Cardiac septum (tissue), 1 donor: ENCODE data around the gene NAA15. TPM values are rescaled to one million over a fixed set of nuclear protein-coding genes. Genes with fewer than 3 reads are reported as not detected.
"Not testable (repeated sequence)": the region's sequence is repeated elsewhere in the genome, so short reads cannot be mapped to it uniquely, and the experiment has no call there.

Experiments
- DNase-seq: peaks from one replicate; pipeline ENCODE4 v3.0.0-alpha.2; 2020; ENCODE audit warnings: low spot score
- intact Hi-C: fragments of 100-400 bp; cut with DNase I; formaldehyde crosslinking; loops from one replicate; pipeline ENCODE4 v1.14.0; 2022
- total RNA-seq: library from RNA; stranded (reverse); fragmentation: NEBNext Ultra II Directional; extraction: Animal tissue kit (Norgen Biotek cat#: 25700); gene quantifications from one replicate; pipeline ENCODE4 v1.2.1, GENCODE V29; 2021
- donor health status: DM: no; HTN: no; CAD: no.

The NAA15 gene
- total RNA-seq, 1 donor from 2014 or later, result 37.9 TPM

DNA sequence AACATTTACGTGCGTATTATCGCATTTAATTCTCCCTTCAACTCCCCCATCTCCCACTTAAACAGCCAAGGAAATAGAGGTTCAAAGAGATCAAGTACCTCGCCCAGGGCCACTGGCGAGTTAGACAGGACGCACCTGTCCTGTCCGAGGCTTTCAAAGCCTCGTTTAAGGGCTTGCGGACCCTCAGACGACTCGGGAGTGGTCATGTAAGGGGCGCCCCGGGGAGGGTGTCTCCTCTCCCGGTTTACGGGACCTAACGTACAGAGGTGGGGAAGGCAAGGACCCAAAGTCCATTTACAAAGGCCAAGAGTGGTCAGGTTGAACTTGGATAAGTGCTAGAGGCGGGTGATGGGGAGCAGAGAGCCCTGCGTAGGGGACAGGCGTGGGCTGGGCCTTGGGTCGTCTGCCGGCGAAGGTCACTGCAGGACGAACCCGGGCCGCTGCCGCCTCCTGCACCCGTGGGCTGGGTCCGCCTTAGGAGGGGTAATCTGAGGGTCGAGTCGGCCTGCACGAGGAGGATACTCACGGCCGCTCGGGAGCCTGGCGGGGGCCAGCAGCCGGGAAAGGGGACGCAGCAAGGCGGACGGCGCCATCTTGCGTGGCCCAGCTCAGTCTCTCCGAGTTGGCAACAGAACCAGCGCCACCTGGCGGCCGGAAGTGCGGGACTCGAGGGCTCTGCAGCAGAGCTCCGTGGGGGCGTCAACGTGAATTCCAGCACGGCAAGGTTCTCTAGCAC, 5.9 kb upstream of the NAA15 start:
- peak; percentile 99 for DNase-seq
- intact Hi-C loops, result loop anchor here (1.0 to 5.0 kb wide), 4 partner anchors 68 to 263 kb away; no protein-coding TSS in a partner anchor

DNA sequence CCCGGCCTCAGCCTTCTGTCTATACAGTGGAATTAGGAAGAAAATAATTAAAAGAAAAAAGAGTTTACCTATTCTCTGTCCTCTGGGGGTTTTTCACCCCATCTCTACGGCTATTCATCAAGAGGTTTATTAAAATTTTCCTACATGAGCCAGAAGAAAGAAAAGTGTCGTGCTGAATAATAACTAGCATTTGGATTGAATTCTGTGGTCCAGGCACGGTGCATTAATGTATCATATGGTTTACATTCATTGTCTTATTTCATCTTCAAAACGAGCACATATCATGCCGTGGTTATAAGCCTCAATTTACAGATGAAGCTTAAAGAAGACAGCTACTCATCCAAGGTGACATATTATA, 5.4 kb upstream of the NAA15 start:
- intact Hi-C loops, result loop anchor here (1.0 to 5.0 kb wide), 4 partner anchors 69 to 264 kb away; no protein-coding TSS in a partner anchor
- DNase-seq, result no peak

DNA sequence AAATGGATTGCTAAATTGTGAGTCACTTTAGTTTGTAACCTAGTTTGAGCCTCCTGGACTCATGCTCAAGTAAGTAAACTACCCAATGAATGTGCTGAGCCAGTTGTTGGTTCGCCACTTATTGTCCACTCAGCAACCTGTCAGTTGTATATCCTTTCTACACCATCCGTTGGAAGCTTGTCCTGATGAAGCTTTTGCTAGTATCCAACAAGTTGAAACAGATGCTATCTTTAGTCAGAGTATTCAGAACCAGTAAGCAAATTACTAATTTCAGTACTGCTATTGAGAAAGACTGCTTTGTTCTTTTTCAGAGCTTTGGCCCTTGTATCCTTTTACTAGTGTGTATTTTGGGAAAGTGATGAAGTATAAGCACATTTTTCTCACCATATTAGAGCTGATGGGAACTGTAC, 4.3 kb upstream of the NAA15 start:
- no peak for DNase-seq
- intact Hi-C loops, result loop anchor here (5.0 kb wide), 3 partner anchors 70 to 265 kb away; no protein-coding TSS in a partner anchor

DNA sequence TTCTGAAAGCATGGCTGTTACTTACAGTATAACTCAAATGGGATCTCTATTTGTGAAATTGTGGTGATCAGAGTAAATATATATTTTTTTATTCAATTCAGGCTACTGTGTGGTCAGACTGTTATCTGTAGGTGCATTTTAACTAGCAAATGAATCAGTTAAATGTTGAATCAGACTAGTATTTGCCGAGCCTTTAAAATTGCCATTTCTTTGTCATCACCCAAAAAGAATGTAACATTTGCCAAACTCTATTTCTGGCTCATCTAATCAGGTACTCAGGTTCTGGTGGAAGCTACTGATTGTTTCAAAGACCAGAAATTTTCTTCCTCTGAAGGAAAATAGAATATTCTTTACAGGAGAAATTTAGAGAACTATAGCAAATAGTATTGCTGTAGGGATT, 1.8 kb upstream of the NAA15 start:
- no peak for DNase-seq
- intact Hi-C loops, result loop anchor here (5.0 kb wide), 3 partner anchors 72 to 267 kb away; no protein-coding TSS in a partner anchor

DNA sequence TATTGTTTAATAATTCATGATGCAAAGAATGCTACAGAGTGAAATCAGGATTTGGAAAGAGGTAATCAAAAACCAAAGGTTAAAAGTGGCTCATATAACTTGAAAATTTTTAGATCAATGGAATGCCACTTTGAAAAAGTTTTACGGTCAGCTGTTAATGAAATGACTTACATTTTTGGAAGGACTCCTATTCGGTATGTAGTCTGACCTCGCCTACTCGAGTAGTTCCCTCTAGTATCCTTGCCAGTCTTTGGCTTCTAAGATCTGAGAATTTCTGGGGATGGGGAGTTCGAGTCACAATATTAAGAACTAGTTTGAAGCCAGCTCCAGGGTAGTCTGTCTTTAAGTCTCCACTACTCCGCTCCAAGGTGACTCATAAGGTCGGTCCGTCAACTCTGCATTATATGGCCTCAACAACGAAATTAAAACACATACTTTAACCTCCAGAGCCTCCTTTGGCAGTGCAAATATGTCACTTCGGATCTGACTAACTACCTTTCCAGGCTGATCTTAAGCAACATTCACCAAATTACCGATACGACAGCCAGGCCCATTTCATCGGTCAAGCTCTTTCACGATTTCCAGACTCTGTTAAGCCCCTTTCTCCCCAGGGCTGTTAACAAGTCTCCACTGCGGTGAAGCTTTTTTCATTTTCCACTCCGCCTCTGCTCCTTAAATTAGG, 733 bp upstream of the NAA15 start:
- intact Hi-C loops, result loop anchor here (2.0 to 5.0 kb wide), 4 partner anchors 124 to 257 kb away; partner anchors contain the start of genes ELF2, RAB33B and SETD7
- DNase-seq, result no peak

DNA sequence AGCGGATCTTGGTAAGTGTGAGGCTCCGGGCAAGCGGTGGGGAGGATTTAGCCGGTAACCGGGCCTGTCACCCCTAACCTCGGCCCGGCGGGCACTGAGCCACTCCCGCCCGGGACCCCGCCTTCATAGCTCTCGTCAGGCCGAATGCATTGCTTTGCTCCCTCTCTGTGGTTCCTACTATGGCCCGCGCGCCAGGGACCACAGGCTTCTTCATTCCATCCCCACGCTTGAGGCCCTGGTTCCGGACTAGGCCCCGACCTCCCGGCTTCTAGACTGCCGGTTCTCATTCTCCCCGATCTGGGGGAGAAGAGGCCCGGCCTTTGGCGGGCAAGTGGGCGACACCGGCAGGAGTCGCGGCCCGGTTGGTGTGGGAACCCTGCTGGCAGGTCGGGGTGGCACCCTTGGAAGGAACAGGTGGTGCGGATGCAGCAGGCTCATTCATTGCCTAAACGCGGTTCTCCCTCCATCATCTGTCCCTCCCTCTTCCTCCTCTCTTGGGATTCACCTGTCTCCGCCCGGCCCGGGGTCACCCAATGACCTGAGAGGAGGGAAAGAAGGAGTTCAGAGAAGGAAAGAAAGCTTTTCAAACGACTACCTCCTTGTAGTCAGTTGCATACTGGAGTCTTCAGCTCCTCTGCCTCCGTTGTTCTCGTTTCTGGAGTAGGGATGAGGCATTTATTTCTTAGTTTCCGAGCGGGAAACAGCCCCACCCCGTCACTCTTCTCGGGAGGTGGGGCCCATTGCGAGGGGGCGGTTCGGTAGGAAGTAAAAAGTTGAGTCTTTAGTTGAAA, 711 bp downstream of the NAA15 start, which contains the start of gene NDUFC1:
Gene NDUFC1 (minus strand): TSS at position 657 of the 791 bp plus-strand sequence. CDS start 6,679 bp downstream, outside the sequence.
- intact Hi-C loops, result loop anchor here (2.0 to 5.0 kb wide), 4 partner anchors 125 to 255 kb away; partner anchors contain the start of genes ELF2, RAB33B and SETD7
- no peak for DNase-seq

DNA sequence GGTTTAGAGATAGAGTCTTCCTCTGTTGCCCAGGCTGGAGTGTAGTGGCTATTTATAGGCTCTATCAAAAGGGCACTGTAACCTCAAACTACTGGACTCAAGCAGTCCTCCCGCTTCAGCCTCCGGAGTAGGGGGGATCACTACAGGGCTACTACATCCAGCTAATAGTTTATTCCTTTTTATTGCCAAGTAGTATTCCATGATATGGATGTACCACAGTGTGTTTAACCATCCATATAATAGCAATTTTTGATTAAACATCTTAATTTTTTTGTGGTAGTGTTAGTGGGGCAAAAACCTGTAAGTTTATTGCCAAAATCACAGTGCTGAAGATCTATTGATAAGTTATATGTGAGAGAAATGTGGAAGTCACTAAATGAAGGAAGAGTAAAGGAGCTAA, 3.6 kb downstream of the NAA15 start:
- intact Hi-C loops, result loop anchor here (5.0 kb wide), 2 partner anchors 147 to 252 kb away; partner anchors contain the start of genes RAB33B and SETD7
- DNase-seq, result no peak

DNA sequence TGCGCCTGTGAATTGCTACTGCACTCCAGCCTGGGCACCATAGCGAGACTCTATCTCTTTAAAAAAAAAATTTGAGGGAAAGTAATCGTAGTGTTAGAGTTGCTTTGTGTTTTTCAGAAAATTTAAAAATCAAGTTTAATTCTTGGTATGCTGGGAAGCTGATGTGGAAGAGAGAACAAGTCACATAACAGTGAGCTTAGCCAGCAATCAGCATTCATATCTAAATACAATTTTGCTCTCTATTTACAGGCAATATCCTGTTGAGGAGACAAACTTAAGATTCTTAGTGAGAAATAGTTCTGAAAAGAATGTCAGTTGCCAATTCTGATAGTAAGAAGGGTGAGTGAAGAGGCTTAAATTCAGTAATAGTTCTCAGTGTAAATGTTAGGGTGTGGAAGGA, 10.6 kb downstream of the NAA15 start:
- DNase-seq, result no peak
- intact Hi-C loops, result no loop called here

DNA sequence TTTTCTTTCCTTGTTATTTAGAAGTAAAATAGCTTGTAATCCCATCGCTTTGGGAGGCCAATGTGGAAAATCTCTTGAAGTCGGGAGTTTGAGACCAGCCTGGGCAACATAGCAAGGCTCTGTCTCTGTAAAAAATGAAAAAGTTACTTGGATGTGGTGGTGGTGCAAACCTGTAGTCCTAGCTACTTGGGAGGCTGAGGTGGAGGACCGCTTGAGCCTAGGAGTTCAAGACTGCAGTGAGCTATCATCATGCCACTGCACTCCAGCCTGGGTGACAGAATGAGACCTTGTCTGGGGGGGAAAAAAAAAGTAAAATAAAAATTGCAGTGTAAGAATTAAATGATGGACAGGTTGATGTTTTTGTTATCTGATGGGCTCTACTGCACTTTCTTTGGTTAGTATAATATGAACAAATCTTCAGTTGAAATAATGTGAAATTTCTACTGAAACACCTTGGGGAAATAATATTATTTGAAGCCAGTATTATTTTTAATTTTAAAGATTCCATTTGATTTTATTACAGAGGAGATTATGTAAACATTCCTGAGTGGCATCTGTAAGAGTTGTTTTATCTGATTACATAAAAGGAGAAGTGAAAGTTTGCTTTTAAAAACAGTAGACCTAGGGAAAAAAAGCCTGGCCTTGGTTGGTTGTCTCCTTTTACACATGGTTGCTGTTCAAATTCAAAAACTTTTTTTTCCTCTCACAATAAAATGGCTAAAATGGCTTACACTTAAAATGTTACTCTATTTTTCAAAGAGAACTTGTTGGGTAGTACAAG, 11.4 kb downstream of the NAA15 start:
- intact Hi-C loops, result no loop called here
- DNase-seq, result no peak

DNA sequence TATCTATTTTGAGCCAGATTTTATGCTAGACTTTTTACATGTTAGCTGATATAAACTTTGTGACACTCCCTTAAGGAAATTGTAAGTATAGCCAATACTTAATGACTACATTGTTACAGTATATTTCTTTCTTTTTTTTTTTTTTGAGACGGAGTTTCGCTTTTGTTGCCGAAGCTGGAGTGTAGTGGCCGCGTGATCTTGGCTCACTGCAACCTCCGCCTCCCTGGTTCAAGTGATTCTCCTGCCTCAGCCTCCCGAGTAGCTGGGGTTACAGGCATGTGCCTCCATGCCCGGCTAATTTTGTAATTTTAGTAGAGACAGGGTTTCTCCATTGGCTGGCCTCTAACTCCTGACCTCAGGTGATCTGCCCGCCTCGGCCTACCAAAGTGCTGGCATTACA, 12.1 kb downstream of the NAA15 start:
- DNase-seq, intact Hi-C loops: not testable (repeated sequence)

DNA sequence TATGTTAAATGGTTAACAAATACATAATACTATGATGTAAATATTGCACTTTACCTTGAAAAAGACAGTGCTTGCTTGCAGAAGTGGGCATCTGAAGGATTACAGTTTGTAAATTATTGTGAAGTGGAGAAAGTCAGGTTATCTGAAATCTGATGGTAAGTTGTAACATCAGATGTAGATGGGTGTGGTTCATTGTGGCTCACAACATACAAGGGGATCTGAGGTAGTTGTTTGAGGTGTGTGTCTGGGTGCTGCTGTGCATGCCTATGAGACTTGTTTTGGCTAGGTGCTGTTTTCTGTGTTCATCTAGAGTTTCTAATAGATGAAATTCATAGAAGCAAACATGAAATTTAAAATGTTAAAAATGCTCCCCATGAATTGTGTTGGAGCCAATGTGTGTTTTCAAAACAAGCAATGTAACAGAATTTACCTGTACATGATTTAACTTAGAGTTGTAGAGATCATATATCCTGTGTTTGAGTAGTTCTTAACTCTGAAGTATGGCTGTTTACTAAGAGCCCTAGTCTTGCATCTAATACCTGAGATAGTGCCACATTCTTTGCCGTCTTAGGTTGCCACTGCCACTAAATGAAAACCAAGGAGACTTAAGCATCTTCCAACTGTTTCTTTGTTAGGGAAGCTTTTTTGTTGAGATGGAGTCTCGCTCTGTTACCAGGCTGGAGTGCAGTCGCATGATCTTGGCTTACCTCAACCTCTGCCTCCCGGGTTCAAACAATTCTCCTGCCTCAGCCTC, 12.9 kb downstream of the NAA15 start:
- DNase-seq, result no peak
- intact Hi-C loops, result no loop called here

DNA sequence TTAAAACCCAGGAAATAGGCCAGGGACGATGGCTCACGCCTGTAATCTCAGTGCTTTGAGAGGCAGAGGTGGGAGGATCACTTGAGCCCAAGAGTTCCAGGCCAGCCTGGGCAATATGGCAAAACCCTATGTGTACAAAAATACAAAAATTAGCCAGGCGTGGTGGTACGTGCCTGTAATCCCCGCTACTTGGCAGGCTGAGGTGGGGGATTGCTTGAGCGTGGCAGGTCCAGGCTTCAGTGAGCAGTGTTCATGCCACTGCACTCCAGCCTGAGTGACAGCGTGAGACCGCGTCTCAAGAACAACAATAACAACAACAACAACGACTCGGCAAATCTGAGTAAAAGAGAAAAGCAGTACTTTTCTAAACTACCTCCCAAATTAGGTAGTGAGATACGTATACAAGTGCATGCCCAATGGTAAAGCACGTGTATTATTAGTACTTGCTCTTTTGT, 13.9 kb downstream of the NAA15 start:
- intact Hi-C loops, result no loop called here
- DNase-seq, result no peak

DNA sequence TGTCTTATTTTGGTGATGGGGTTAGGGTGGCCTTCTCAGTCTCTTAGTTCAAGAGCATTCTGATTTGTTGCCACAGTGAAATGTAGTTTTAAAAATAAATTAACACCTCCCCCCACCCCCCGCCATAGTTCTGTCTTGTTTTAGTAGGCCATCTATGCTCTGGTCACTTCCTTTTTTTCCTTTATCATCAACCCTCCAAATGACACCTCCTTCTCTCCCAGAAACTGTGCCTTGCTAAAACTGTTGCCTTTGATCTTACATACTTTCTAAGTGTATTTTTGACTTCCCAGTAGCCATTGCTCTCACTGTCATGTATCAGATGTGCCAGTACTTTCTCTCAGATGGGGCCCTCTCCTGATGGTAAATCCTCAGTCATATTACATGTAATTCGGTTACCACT, 15.4 kb downstream of the NAA15 start:
- intact Hi-C loops, result no loop called here
- DNase-seq, result no peak

DNA sequence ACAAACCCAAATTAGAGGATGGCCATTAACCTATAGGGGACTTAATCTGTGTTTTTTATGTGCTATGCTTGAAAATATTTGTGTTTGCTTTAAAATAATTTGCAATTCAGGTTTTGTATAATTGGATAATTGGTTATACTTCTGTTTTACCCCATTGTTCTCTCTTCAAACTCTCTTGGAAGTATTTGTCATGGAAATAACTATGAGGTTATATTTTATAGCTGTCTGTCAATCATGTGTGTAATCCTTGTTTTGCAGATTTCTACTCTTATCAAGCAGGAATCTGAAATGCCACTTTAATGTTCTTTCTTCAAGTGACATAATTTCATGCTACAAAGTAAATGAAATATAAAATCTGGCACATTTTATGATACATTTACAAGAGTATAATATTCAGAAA, 16.3 kb downstream of the NAA15 start:
- no peak for DNase-seq
- intact Hi-C loops, result no loop called here

DNA sequence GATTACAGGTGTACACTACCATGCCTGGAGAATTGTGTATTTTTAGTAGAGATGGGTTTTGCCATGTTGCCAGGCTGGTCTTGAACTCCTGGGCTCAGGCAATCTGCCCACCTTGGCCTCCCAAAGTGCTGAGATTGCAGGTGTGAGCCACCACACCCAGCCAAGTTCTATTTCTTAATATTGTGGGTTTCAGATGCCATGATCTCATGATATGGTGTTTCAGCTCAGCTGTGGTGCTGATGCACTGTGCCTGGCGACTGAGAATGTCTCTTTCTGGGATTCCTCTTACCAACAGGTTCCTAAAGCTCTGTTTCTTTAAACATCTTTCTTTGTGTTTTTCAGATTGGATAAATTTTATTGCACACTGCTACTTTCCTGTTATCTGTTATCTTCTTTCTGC, 18.3 kb downstream of the NAA15 start:
- DNase-seq, result no peak
- intact Hi-C loops, result no loop called here

DNA sequence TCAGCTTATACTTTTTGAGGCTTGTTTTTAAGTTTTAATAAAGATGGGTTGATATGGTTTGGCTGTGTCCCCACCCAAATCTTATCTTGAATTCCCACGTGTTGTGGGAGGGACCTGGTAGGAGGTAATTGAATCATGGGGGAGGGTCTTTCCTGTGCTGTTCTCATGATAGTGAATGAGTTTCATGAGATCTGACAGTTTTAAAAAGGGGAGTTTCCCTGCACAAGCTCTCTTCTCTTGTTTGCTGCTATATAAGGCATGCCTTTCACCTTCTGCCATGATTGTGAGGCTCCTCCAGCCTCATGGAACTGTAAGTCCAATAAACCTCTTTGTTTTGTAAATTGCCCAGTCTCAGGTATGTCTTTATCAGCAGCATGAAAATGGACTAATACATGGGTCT, 20.8 kb downstream of the NAA15 start:
- DNase-seq, intact Hi-C loops: not testable (repeated sequence)

DNA sequence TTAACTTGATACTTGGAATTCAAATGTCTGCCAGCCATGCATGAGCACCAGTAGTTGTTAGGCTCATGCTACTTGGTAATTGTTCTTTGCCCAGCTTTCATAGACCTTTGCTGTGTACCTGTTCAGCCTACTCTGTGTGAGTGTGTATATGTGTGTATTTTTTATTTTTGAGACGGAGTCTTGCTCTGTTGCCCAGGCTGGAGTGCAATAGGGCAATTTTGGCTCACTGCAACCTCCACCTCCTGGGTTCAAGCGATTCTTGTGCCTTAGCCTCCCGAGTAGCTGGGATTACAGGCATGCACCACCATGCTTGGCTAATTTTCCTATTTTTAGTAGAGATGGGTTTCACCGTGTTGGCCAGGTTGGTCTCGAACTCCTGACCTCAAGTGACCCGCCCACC, 21.2 kb downstream of the NAA15 start:
- DNase-seq, intact Hi-C loops: not testable (repeated sequence)

DNA sequence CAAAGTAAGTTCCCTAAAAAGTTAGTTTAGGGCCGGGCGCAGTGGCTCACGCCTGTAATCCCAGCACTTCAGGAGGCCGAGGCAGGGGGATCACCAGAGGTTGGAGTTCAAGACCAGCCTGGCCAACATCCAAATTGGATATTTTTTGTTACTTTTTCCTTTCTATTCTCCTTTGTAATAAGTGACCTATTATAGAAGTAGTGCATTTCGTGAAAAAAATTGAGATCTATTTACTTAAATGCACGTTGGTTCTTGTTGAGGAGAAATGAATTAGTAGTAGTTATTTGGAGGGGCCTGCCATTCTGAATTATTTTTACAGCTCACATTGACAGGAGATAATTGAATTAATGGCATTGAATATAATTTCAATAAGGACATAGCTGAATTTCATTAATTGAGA, 23.3 kb downstream of the NAA15 start:
- intact Hi-C loops, result no loop called here
- no peak for DNase-seq
